ENCODE results near the gene PDLIM3. TPM values are rescaled to one million over a fixed set of nuclear protein-coding genes. Genes with fewer than 3 reads are reported as not detected.
"Not testable (repeated sequence)": the region's sequence is repeated elsewhere in the genome, so short reads cannot be mapped to it uniquely, and the experiment has no call there.

The PDLIM3 gene
- total RNA-seq, 1 experiment from 2014 or later = 3.3 TPM

- H3K4me3 ChIP-seq = no peak overlapping the region
- no peaks in the 10 kb centered on the region for H3K36me3 ChIP-seq (ENCODE audit: low read depth)
- no peak for TF ChIP-seq EZH2 (IDR thresholded peaks at IDR 0.05; ENCODE audit: low read depth)
- no peak for TF ChIP-seq CTCF (conservative IDR thresholded peaks at IDR 0.05)
- no peak overlapping the region for H3K4me2 ChIP-seq
- no peak overlapping the region for H2AFZ ChIP-seq
- intact Hi-C loops (cut with micrococcal nuclease; ENCODE audit: unreplicated experiment) = no loop called here
- H3K79me2 ChIP-seq (ENCODE audit: low read depth) = no peaks in the 10 kb centered on the region
- ChIA-PET CTCF (no interaction called here), POLR2A (ENCODE audit: unreplicated experiment) (interaction anchor here (0.7 kb wide), 1 partner anchor 47 kb away, joined by 10 read pairs; no protein-coding TSS in a partner anchor)
- peaks cover 13% of the 10 kb centered on the region for H3K4me1 ChIP-seq (replicated peaks; ENCODE audit: insufficient read depth)
- no peaks in the 10 kb centered on the region for H3K9me3 ChIP-seq (ENCODE audit: insufficient read depth, low read depth)
- no peak overlapping the region for H3K27ac ChIP-seq
- no peak for DNase-seq
- no peaks in the 10 kb centered on the region for H3F3A ChIP-seq (ENCODE audit: insufficient read depth, low read depth)
- no peaks in the 10 kb centered on the region for H4K20me1 ChIP-seq (ENCODE audit: insufficient read depth)
- H3K9me2 ChIP-seq (ENCODE audit: insufficient read depth) = no peaks in the 10 kb centered on the region
- no TSS peak for BruUV-seq (replicated peaks)
- H3K27me3 ChIP-seq (ENCODE audit: insufficient read depth, low read depth) = no peaks in the 10 kb centered on the region
Measured at GRCh38 chr4:185512516-185512915, 22.8 kb downstream of the PDLIM3 start.

DNA sequence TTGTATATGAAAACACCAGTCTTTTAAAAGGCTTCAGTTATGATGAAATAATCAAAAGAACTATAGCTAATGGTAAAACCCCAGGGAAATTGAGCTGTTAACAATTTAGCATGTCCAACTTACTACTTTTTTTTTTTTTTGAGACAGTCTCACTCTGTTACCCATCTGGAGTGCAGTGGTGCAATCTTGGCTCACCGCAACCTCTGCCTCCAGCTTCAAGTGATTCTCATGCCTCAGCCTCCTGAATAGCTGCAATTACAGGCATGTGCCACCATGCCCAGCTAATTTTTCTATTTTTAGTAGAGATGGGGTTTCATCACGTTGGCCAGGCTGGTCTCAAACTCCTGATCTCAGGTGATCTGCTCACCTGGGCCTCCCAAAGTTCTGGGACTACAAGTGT, 24.1 kb downstream of the PDLIM3 start:
- DNase-seq; POLR2A ChIA-PET (ENCODE audit: unreplicated experiment); H3K27me3 ChIP-seq (ENCODE audit: insufficient read depth, low read depth); CTCF ChIA-PET; BruUV-seq (replicated peaks); H3F3A ChIP-seq (ENCODE audit: insufficient read depth, low read depth); H3K27ac ChIP-seq; H3K9me3 ChIP-seq (ENCODE audit: insufficient read depth, low read depth); intact Hi-C loops (cut with micrococcal nuclease; ENCODE audit: unreplicated experiment); H4K20me1 ChIP-seq (ENCODE audit: insufficient read depth); H3K4me2 ChIP-seq; H2AFZ ChIP-seq; H3K36me3 ChIP-seq (ENCODE audit: low read depth); H3K79me2 ChIP-seq (ENCODE audit: low read depth); H3K4me3 ChIP-seq; H3K9me2 ChIP-seq (ENCODE audit: insufficient read depth): not testable (repeated sequence)
- H3K4me1 ChIP-seq (replicated peaks; ENCODE audit: insufficient read depth) = peaks cover 13% of the 10 kb centered on the region

DNA sequence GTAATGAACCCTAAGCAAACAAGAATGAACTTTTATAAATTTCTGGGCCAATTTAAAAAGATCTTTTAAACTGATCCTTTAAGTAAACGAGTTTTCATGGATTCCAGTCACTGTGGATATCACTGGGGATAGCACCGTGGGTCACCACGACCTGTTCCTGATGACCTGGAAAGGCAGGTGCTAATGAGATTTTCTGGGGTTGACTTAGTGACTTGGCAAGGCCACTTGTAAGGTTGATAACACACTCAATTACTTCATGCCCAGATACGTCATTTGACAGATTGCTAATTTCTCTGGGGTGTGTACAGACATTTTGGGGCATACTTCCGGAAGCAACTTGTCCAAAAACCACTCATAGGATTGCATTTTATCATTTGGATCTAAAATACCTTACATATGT, 24.5 kb downstream of the PDLIM3 start:
- Histone ChIP-seq H3K27ac (no peak overlapping the region), H4K20me1 (ENCODE audit: insufficient read depth) (no peaks in the 10 kb centered on the region), H3K79me2 (ENCODE audit: low read depth) (no peaks in the 10 kb centered on the region), H3K4me1 (replicated peaks; ENCODE audit: insufficient read depth) (peaks cover 13% of the 10 kb centered on the region), H3K9me2 (ENCODE audit: insufficient read depth) (no peaks in the 10 kb centered on the region), H2AFZ (no peak overlapping the region), H3K9me3 (ENCODE audit: insufficient read depth, low read depth) (no peaks in the 10 kb centered on the region), H3K4me3 (no peak overlapping the region), H3K27me3 (ENCODE audit: insufficient read depth, low read depth) (no peaks in the 10 kb centered on the region), H3K4me2 (no peak overlapping the region), H3F3A (ENCODE audit: insufficient read depth, low read depth) (no peaks in the 10 kb centered on the region), H3K36me3 (ENCODE audit: low read depth) (no peaks in the 10 kb centered on the region)
- TF ChIP-seq EZH2 (IDR thresholded peaks at IDR 0.05; ENCODE audit: low read depth) = no peak
- TF ChIP-seq CTCF (conservative IDR thresholded peaks at IDR 0.05) = no peak
- ChIA-PET POLR2A (ENCODE audit: unreplicated experiment) (no interaction called here), CTCF (no interaction called here)
- intact Hi-C loops (cut with micrococcal nuclease; ENCODE audit: unreplicated experiment) = no loop called here
- no TSS peak for BruUV-seq (replicated peaks)
- no peak for DNase-seq

DNA sequence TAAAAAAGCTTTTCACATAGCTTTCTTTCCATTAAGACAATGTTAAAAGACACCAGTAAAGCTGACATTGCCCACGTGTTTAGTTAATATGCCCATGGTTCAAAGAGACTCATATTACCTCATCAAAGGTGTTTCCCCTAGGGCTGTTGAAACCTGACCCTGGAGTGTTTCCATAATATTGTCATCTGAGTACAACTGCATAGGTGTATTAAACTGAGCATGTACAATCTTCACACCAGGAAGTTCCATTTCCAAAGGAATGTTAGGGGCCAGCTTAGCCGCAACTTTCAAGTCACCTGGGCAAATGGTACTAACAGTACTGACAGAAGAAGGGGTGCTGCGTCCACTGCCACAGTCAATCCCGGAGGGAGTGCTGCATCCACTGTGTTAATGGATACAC, 27.1 kb downstream of the PDLIM3 start:
- POLR2A ChIA-PET (ENCODE audit: unreplicated experiment) = interaction anchor here (0.6 to 0.7 kb wide), 3 partner anchors 15 to 345 kb away, joined by 3 to 9 read pairs (median 6); no protein-coding TSS in a partner anchor
- BruUV-seq (replicated peaks) = no TSS peak
- intact Hi-C loops (cut with micrococcal nuclease; ENCODE audit: unreplicated experiment) = no loop called here
- no peak overlapping the region for H3K27ac ChIP-seq
- H3K36me3 ChIP-seq (ENCODE audit: low read depth) = no peaks in the 10 kb centered on the region
- H3K27me3 ChIP-seq (ENCODE audit: insufficient read depth, low read depth) = no peaks in the 10 kb centered on the region
- CTCF ChIA-PET = no interaction called here
- H3K4me2 ChIP-seq = peak overlapping the region; percentile 55
- no peaks in the 10 kb centered on the region for H3K9me3 ChIP-seq (ENCODE audit: insufficient read depth, low read depth)
- peak; percentile 43 to 83 for DNase-seq
- no peaks in the 10 kb centered on the region for H4K20me1 ChIP-seq (ENCODE audit: insufficient read depth)
- TF ChIP-seq EZH2 (IDR thresholded peaks at IDR 0.05; ENCODE audit: low read depth) (no peak), CTCF (conservative IDR thresholded peaks at IDR 0.05) (no peak)
- H3K4me1 ChIP-seq (replicated peaks; ENCODE audit: insufficient read depth) = peaks cover 13% of the 10 kb centered on the region
- no peaks in the 10 kb centered on the region for H3K9me2 ChIP-seq (ENCODE audit: insufficient read depth)
- no peaks in the 10 kb centered on the region for H3F3A ChIP-seq (ENCODE audit: insufficient read depth, low read depth)
- no peak overlapping the region for H3K4me3 ChIP-seq
- H3K79me2 ChIP-seq (ENCODE audit: low read depth) = no peaks in the 10 kb centered on the region
- no peak overlapping the region; the same call in 1 of the 2 replicates for H2AFZ ChIP-seq
